GM13977 (cell line): ENCODE data around the gene DUSP23.

Experiments used
- DNase-seq: peaks from one replicate; pipeline ENCODE4 v3.0.0; 2012; ENCODE audit warnings: low spot score
- in situ Hi-C: fragments of 300-500 bp; cut with MboI; formaldehyde crosslinking; loops from one replicate; pipeline ENCODE4 v1.12.0; 2022; ENCODE audit warnings: low sequenced_read_pairs, low pct_unique_long_range_greater_than_20kb, mixed read lengths, inconsistent platforms; ENCODE audit not compliant: unreplicated experiment
- TF ChIP-seq, protein P1 (sequence below): IDR thresholded peaks from 2 replicates; pipeline ENCODE4 v1.5.1; 2012; ENCODE audit warnings: mild to moderate bottlenecking, control low read depth; ENCODE audit not compliant: insufficient read depth; ENCODE audit errors: extremely low read depth, missing control alignments

DUSP23 gene

DNA sequence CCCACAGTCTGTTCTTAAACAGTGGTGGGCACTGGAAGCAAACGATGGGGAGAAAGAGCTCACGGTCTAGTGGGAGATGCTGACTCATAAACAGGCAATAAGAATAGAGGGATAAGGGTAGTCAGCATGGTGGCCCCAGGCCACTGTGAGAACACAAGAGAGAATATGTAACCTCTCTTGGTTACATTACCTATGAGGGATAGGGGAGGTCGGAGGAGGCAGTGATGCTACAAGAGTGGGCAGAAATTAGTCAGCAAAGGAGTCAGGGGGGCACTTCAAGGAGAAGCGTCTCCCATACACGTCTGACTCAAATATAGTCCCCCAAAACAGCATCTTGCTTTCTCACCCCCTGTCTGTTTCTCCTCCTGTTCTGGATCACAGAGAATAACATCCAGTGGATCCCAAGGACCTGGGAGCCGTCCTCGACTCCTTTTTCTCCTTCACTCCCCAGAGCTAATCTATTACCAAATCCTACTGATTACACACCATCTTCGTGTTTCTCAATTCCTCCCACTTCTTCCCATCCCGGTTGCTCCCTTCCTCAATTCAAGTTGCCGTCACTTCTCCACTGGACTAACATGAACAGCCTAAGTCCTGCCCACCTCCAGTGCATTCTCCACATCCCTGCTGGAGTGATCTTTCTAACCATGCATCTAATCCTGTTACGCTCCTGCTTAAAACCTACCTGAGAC, 48.0 kb downstream of the DUSP23 start:
- DNase-seq, result no peak
- TF ChIP-seq, protein P1, sequence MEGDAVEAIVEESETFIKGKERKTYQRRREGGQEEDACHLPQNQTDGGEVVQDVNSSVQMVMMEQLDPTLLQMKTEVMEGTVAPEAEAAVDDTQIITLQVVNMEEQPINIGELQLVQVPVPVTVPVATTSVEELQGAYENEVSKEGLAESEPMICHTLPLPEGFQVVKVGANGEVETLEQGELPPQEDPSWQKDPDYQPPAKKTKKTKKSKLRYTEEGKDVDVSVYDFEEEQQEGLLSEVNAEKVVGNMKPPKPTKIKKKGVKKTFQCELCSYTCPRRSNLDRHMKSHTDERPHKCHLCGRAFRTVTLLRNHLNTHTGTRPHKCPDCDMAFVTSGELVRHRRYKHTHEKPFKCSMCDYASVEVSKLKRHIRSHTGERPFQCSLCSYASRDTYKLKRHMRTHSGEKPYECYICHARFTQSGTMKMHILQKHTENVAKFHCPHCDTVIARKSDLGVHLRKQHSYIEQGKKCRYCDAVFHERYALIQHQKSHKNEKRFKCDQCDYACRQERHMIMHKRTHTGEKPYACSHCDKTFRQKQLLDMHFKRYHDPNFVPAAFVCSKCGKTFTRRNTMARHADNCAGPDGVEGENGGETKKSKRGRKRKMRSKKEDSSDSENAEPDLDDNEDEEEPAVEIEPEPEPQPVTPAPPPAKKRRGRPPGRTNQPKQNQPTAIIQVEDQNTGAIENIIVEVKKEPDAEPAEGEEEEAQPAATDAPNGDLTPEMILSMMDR, result no peak
- in situ Hi-C loops, result no loop called here

DNA sequence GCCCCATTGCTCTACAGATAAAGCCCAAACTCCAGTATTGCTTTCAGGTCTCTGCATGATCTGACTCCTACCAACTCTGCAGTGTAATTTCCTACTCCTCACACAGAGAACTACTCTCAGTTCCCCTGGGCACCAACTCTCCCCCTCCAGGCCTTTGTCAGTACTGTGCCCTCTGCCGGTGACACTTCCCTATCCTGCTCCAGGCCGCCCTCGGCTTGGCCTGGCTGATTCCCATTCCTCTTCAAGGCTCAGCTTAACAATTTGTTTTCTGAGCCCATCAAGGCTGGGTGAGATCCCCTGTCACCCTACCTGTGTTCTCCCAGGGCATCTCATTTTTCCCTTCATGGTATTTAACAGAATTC, 48.5 kb downstream of the DUSP23 start:
- TF ChIP-seq, protein P1, result peak; percentile 14
- in situ Hi-C loops, result no loop called here
- peak; percentile 49 for DNase-seq

DNA sequence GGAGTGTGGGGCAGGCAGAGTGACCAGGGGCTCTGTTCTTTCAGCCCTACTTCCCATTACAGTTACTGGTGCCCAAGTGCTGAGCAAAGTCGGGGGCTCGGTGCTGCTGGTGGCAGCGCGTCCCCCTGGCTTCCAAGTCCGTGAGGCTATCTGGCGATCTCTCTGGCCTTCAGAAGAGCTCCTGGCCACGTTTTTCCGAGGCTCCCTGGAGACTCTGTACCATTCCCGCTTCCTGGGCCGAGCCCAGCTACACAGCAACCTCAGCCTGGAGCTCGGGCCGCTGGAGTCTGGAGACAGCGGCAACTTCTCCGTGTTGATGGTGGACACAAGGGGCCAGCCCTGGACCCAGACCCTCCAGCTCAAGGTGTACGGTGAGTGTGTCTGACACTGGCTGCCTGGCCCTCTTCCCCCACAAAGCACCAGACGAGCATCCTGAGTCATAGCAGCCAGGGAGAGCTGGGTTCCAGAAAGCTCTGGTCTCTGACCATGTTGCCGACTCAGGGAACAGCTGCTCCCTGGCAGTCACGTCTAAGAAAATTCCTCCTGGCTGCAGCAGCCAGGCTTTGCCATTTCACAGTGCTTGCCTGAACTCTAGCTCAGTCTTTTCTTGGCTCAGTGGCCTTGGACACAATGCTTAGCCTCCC, 49.2 kb downstream of the DUSP23 start:
- in situ Hi-C loops, result no loop called here
- TF ChIP-seq, protein P1, result no peak

DNA sequence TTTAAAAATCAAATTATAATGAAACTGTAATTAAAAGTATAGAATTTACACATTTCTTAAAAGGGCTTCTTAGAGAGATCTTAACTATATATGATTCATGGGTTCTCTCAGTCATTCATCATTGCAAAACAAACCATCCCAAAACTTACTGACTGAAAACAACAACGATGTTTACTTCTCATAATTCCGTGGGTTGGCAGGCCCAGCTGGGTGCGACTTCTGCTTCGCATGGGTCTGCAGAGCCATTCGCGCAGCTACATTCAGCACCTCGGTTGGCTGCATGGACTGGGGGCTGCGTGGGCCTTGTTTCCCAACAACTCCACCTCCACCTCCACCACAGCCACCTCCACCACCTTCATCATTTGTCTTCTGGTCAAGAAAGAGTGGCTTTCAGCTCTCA, 50.0 kb downstream of the DUSP23 start:
- TF ChIP-seq, protein P1, result no peak
- DNase-seq, result no peak
- in situ Hi-C loops, result no loop called here

More for the DNA sequence above, 49.2 kb downstream of the DUSP23 start:
- DNase-seq, result no peak

DNA sequence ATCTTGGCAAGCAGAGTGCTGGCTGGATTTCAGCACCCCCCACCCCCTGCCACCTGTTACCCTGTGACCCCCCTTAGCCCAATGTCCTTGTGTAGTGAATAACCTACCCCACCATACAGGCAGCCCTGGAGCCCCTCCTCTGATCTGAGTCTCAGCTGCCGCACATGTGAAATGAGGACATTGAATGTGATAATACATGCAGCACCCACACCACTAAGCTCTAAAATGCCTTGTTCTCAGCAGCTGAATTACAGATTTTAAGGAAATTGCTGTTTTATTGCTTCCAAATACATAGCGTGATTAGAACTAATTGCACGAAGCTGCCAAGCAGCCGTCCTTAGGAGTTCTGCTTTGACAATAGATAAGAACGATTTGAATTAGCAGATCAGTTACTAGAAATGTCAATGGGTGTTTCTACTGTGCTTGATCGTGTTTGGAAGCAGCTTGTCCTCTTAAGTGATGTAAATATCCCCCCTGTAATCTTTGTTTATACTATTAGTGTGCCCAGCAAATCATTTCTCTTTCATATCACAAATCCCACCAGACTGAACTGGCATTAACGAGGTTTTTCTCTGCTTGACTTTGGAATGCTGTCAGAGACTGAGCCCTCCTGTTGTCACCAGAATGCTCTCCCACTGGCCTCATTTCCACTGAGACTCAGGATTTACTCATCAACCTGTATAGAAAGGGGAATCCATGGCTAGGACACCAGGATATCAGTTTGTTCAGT, 50.8 kb downstream of the DUSP23 start:
- in situ Hi-C loops, result no loop called here
- TF ChIP-seq, protein P1, result no peak
- DNase-seq, result no peak
